OCI-LY1 (cell line): ENCODE measurements around the gene SLN.

ENCODE experiments used
- H2AFZ ChIP-seq: fragments of 200-600 bp; sonication (generic), shearing (Covaris generic); 2 replicates; pipeline ENCODE4 v1.6.0; 2014; ENCODE audit warnings: antibody characterized with exemption, mild to moderate bottlenecking, low read length
- H3F3A ChIP-seq: fragments of 200-600 bp; sonication (generic), shearing (Covaris generic); 2 replicates; pipeline ENCODE4 v1.6.0; 2014; ENCODE audit warnings: mild to moderate bottlenecking, antibody characterized with exemption, low read length, moderate library complexity; ENCODE audit not compliant: insufficient read depth
- H3K27ac ChIP-seq: fragments of 200-600 bp; sonication (generic); 2 replicates; pipeline ENCODE4 v1.5.1; 2014; ENCODE audit warnings: low read length, mixed run types, mild to moderate bottlenecking, low read depth; ENCODE audit not compliant: poor library complexity, severe bottlenecking
- H3K27me3 ChIP-seq: fragments of 200-600 bp; sonication (generic); 2 replicates; pipeline ENCODE4 v1.6.0; 2014; ENCODE audit warnings: antibody characterized with exemption, mild to moderate bottlenecking, low read length, moderate library complexity; ENCODE audit not compliant: insufficient read depth
- H3K36me3 ChIP-seq: fragments of 200-600 bp; sonication (generic); 2 replicates; pipeline ENCODE4 v1.6.1; 2014; ENCODE audit warnings: mild to moderate bottlenecking, antibody characterized with exemption, low read length, moderate library complexity, mixed read lengths; ENCODE audit not compliant: insufficient read depth
- H3K4me1 ChIP-seq: fragments of 200-600 bp; sonication (generic); 2 replicates; pipeline ENCODE4 v1.5.1; 2014; ENCODE audit warnings: mild to moderate bottlenecking, low read length, moderate library complexity; ENCODE audit not compliant: insufficient read depth, severe bottlenecking
- H3K4me2 ChIP-seq: fragments of 200-600 bp; sonication (generic), shearing (Covaris generic); 2 replicates; pipeline ENCODE4 v1.6.1; 2014; ENCODE audit warnings: low read length
- H3K4me3 ChIP-seq: fragments of 200-600 bp; sonication (generic); 2 replicates; pipeline ENCODE4 v1.5.1; 2014; ENCODE audit warnings: low read length, low read depth, mild to moderate bottlenecking, mixed read lengths; ENCODE audit not compliant: poor library complexity, severe bottlenecking
- H3K79me2 ChIP-seq: fragments of 200-600 bp; shearing (Covaris generic); 2 replicates; pipeline ENCODE4 v1.6.1; 2016; ENCODE audit warnings: mixed run types, low read length, mixed read lengths; ENCODE audit not compliant: insufficient read depth
- H3K9ac ChIP-seq: fragments of 200-600 bp; sonication (generic), shearing (Covaris generic); 2 replicates; pipeline ENCODE4 v1.6.1; 2014; ENCODE audit warnings: mild to moderate bottlenecking, low read length, mixed read lengths
- H3K9me2 ChIP-seq: fragments of 200-600 bp; sonication (generic), shearing (Covaris generic); 2 replicates; pipeline ENCODE4 v1.6.1; 2014; ENCODE audit warnings: low read depth, mild to moderate bottlenecking, low read length, mixed read lengths
- H3K9me3 ChIP-seq: fragments of 200-600 bp; shearing (Covaris generic); 2 replicates; pipeline ENCODE4 v1.6.1; 2014; ENCODE audit warnings: low read length, mixed read lengths
- H4K20me1 ChIP-seq: fragments of 200-600 bp; sonication (generic), shearing (Covaris generic); 2 replicates; pipeline ENCODE4 v1.6.0; 2016; ENCODE audit warnings: mild to moderate bottlenecking, low read length; ENCODE audit not compliant: insufficient read depth
- EZH2 ChIP-seq: fragments of 200-600 bp; sonication (generic), shearing (Covaris generic); IDR thresholded peaks from 2 replicates; pipeline ENCODE4 v1.8.0; 2017; ENCODE audit warnings: borderline replicate concordance, mixed run types, mild to moderate bottlenecking, antibody characterized with exemption, low read length, moderate library complexity, mixed read lengths
- TF ChIP-seq, protein P1 (sequence below): fragments of 200-600 bp; sonication (generic), shearing (Covaris generic); IDR thresholded peaks from 2 replicates; pipeline ENCODE4 v1.5.1; 2017; ENCODE audit warnings: mild to moderate bottlenecking, antibody characterized with exemption, low read length, moderate library complexity, mixed read lengths

SLN gene

DNA sequence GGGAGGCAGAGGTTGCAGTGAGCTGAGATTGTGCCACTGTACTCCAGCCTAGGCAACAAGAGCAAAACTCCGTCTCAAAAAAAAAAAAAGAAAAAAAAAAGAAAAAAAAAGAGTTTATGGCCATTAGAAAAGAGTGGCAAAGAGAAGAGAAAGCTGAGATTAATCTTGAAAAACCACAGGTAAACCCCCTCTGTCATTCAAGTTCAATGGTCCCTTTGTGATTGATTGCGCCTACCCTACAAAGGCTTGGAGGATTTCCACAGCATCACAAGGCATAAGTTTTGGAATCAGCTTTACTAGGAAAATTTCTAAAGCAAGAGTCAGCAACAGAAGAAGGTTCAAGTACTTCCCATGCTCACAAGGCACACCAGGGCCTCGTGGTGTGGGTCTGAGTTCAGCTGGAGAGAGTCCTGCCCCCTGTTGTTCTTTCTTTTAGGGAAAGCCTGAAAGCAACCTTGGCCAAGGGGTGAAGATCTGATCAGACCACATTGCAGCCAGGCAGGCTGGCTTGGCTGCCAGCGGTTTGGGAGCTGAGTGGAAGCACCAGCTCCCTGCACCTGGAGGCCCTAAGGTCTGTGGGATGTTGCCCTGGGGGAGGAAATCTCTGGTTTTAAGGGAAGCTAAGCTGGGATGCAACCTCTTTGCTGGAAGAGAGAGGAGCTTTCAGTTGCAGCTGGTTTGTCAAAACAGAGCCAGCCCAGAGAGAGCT, 41.8 kb downstream of the SLN start:
- no peak for TF ChIP-seq EZH2
- TF ChIP-seq, protein P1, sequence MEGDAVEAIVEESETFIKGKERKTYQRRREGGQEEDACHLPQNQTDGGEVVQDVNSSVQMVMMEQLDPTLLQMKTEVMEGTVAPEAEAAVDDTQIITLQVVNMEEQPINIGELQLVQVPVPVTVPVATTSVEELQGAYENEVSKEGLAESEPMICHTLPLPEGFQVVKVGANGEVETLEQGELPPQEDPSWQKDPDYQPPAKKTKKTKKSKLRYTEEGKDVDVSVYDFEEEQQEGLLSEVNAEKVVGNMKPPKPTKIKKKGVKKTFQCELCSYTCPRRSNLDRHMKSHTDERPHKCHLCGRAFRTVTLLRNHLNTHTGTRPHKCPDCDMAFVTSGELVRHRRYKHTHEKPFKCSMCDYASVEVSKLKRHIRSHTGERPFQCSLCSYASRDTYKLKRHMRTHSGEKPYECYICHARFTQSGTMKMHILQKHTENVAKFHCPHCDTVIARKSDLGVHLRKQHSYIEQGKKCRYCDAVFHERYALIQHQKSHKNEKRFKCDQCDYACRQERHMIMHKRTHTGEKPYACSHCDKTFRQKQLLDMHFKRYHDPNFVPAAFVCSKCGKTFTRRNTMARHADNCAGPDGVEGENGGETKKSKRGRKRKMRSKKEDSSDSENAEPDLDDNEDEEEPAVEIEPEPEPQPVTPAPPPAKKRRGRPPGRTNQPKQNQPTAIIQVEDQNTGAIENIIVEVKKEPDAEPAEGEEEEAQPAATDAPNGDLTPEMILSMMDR, result no peak
- H3K27me3 ChIP-seq, result no peaks in the 10 kb centered on the region; the same call in 1 of the 2 replicates
- H3K4me3 ChIP-seq, result no peak overlapping the region

DNA sequence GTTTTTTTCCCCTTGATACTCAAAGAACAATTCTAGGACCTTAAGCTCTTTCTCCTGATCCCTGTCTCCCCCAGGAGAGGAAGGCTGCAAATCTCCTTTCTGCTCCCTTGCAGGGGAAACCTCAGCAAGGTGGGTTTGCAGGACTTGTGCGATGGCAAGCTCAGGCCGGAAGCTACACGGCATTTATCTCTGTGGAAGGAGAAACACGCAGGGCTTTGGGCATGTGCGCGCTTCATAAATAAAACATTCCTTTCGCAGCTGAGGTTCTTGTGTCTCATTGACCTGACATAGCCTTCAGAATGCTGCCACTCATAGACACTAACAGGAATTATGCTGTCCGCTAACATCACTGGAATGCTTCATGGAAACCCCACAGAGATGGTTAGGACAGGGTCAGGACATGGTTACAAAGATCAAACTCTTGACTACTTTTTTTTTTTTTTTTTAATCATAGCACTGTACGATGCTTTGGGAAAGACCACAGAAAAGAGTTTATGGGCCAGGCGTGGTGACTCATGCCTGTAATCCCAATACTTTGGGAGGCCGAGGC, 42.6 kb downstream of the SLN start:
- no peaks in the 10 kb centered on the region for H3K9me3 ChIP-seq
- H3K9ac ChIP-seq, result no peak overlapping the region
- no peaks in the 10 kb centered on the region for H3K4me1 ChIP-seq
- H3K4me3 ChIP-seq, result no peak overlapping the region
- no peaks in the 10 kb centered on the region; the same call in 1 of the 2 replicates for H3K27me3 ChIP-seq
- TF ChIP-seq, protein P1, result no peak
- TF ChIP-seq EZH2, result no peak
- no peak overlapping the region for H3K27ac ChIP-seq
- no peaks in the 10 kb centered on the region for H3K9me2 ChIP-seq
- H4K20me1 ChIP-seq, result no peaks in the 10 kb centered on the region
- no peak overlapping the region for H2AFZ ChIP-seq
- H3K36me3 ChIP-seq, result no peaks in the 10 kb centered on the region
- no peaks in the 10 kb centered on the region for H3F3A ChIP-seq
- no peak overlapping the region for H3K4me2 ChIP-seq
- H3K79me2 ChIP-seq, result no peaks in the 10 kb centered on the region

More for the DNA sequence above, 41.8 kb downstream of the SLN start:
- no peaks in the 10 kb centered on the region for H3K36me3 ChIP-seq
- no peak overlapping the region for H3K4me2 ChIP-seq
- H3K9me3 ChIP-seq, result no peaks in the 10 kb centered on the region
- H3K9me2 ChIP-seq, result no peaks in the 10 kb centered on the region
- no peaks in the 10 kb centered on the region for H4K20me1 ChIP-seq
- H3K79me2 ChIP-seq, result no peaks in the 10 kb centered on the region
- no peak overlapping the region for H2AFZ ChIP-seq
- no peaks in the 10 kb centered on the region for H3F3A ChIP-seq
- no peaks in the 10 kb centered on the region for H3K4me1 ChIP-seq
- no peak overlapping the region for H3K27ac ChIP-seq
- H3K9ac ChIP-seq, result no peak overlapping the region

DNA sequence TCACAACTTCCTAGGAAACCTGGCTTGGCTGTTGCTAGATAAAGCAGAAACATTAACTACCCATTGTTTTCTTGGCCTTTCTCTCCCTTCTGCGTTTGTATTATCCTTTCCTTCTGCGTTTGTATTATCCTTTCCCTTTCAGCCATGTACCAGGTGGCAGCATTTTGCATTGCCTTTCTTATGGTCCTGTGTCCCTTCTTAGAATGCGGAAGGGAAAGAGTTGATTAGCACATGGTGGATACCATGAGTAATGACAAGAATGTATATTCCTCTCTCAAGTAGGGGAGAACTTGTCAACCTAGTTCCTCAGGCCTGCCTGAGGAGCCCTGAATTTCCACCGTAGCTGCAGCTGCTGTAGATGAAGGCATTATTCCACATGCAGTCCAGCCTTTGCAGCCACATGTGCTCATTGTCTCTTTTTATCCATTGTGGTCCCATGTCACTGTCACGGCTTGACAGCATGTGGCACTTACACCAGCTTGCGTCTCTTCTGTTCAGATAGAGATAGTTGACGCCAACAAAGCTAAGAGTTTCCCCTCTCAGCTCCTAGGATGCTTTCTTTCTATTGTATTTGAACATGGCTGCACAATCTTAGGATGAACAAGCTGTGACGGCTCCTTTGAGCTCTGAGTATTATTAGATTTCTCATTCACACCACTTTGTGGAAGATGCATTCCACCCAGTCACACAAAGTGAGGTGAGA, 44.8 kb downstream of the SLN start:
- TF ChIP-seq, protein P1, result no peak
- TF ChIP-seq EZH2, result no peak
- Histone ChIP-seq H3F3A (no peaks in the 10 kb centered on the region), H3K4me3 (no peak overlapping the region), H3K4me2 (no peak overlapping the region), H3K9me3 (no peaks in the 10 kb centered on the region), H2AFZ (no peak overlapping the region), H3K27ac (no peak overlapping the region), H3K9me2 (no peaks in the 10 kb centered on the region), H3K36me3 (no peaks in the 10 kb centered on the region), H3K27me3 (no peaks in the 10 kb centered on the region; the same call in 1 of the 2 replicates), H3K4me1 (no peaks in the 10 kb centered on the region), H4K20me1 (no peaks in the 10 kb centered on the region), H3K9ac (no peak overlapping the region), H3K79me2 (no peaks in the 10 kb centered on the region)
